Neural cell (in vitro differentiated cells): ENCODE results near the gene CRTC3. TPM values are rescaled to one million over a fixed set of nuclear protein-coding genes. Genes with fewer than 3 reads are reported as not detected.

Source experiments
- H2AFZ ChIP-seq: fragments of 200-600, 300-800 bp; sonication (generic), shearing (Covaris generic); 2 replicates; pipeline ENCODE4 v1.6.0; 2014; ENCODE audit warnings: low read depth, mild to moderate bottlenecking, antibody characterized with exemption, low read length, moderate library complexity
- H3F3A ChIP-seq: fragments of 200-600 bp; shearing (Covaris generic); 2 replicates; pipeline ENCODE4 v1.6.1; 2016; ENCODE audit warnings: mild to moderate bottlenecking, moderate library complexity, mixed read lengths, antibody characterized with exemption, low read length; ENCODE audit not compliant: insufficient read depth, poor library complexity, severe bottlenecking
- H3K27ac ChIP-seq: fragments of 200-600, 300-800 bp; sonication (generic), shearing (Covaris generic); 2 replicates; pipeline ENCODE4 v1.5.1; 2014; ENCODE audit warnings: mild to moderate bottlenecking, low read length, moderate library complexity
- H3K27me3 ChIP-seq: fragments of 300-800, 200-600 bp; sonication (generic), shearing (Covaris generic); 2 replicates; pipeline ENCODE4 v1.6.0; 2014; ENCODE audit warnings: mild to moderate bottlenecking, low read depth, low read length, moderate library complexity; ENCODE audit not compliant: insufficient read depth
- H3K36me3 ChIP-seq: fragments of 300-800, 200-600 bp; sonication (generic), shearing (Covaris generic); 2 replicates; pipeline ENCODE4 v1.5.1; 2014; ENCODE audit warnings: mild to moderate bottlenecking, antibody characterized with exemption, low read length, moderate library complexity; ENCODE audit not compliant: insufficient read depth
- H3K4me2 ChIP-seq: fragments of 300-800, 200-600 bp; sonication (generic), shearing (Covaris generic); 2 replicates; pipeline ENCODE4 v1.6.0; 2014; ENCODE audit warnings: mild to moderate bottlenecking, low read length
- H3K4me3 ChIP-seq: fragments of 300-800, 200-600 bp; sonication (generic), shearing (Covaris generic); 2 replicates; pipeline ENCODE4 v1.5.1; 2014; ENCODE audit warnings: mild to moderate bottlenecking, low read length, moderate library complexity
- H3K79me2 ChIP-seq: fragments of 200-600 bp; shearing (Covaris generic); replicated peaks from 2 replicates; pipeline ENCODE4 v1.6.0; 2014; ENCODE audit warnings: mild to moderate bottlenecking, low read length, moderate library complexity; ENCODE audit not compliant: insufficient read depth
- H3K9ac ChIP-seq: fragments of 300-800, 200-600 bp; sonication (generic), shearing (Covaris generic); 2 replicates; pipeline ENCODE4 v1.6.1; 2016; ENCODE audit warnings: mild to moderate bottlenecking, low read length, mixed read lengths
- H3K9me2 ChIP-seq: fragments of 200-600 bp; shearing (Covaris generic); 2 replicates; pipeline ENCODE4 v1.6.1; 2016; ENCODE audit warnings: mild to moderate bottlenecking, low read length, mixed read lengths; ENCODE audit not compliant: insufficient read depth
- H3K9me3 ChIP-seq: fragments of 200-600, 300-800 bp; sonication (generic), shearing (Covaris generic); 2 replicates; pipeline ENCODE4 v1.6.1; 2016; ENCODE audit warnings: mild to moderate bottlenecking, mixed run types, low read length, moderate library complexity, mixed read lengths
- H4K20me1 ChIP-seq: fragments of 200-600 bp; shearing (Covaris generic); 2 replicates; pipeline ENCODE4 v1.6.1; 2016; ENCODE audit warnings: mild to moderate bottlenecking, mixed run types; ENCODE audit not compliant: insufficient read depth
- EP300 ChIP-seq: fragments of 450-650 bp; conservative IDR thresholded peaks from 2 replicates; pipeline ENCODE4 v1.6.1; 2014; ENCODE audit warnings: antibody characterized with exemption, mild to moderate bottlenecking, moderate library complexity; ENCODE audit not compliant: poor library complexity, severe bottlenecking
- EZH2 ChIP-seq: fragments of 200-600, 300-800 bp; shearing (Covaris generic), sonication (generic); IDR thresholded peaks from 2 replicates; pipeline ENCODE4 v1.6.1; 2014; ENCODE audit warnings: antibody characterized with exemption, low read length, borderline replicate concordance, mild to moderate bottlenecking; ENCODE audit not compliant: insufficient read depth, poor library complexity, severe bottlenecking
- MXI1 ChIP-seq: fragments of 450-650 bp; conservative IDR thresholded peaks from 2 replicates; pipeline ENCODE4 v1.6.1; 2014; ENCODE audit warnings: antibody characterized with exemption, mild to moderate bottlenecking; ENCODE audit not compliant: poor library complexity, severe bottlenecking
- POLR2AphosphoS5 ChIP-seq: IDR thresholded peaks from 2 replicates; pipeline ENCODE4 v1.6.1; 2012
- RAD21 ChIP-seq: fragments of 450-650 bp; conservative IDR thresholded peaks from 2 replicates; pipeline ENCODE4 v1.6.1; 2014; ENCODE audit warnings: antibody characterized with exemption, mild to moderate bottlenecking, moderate library complexity
- SMC3 ChIP-seq: fragments of 450-650 bp; conservative IDR thresholded peaks from 2 replicates; pipeline ENCODE4 v1.6.1; 2014; ENCODE audit warnings: antibody characterized with exemption, mild to moderate bottlenecking, moderate library complexity; ENCODE audit not compliant: poor library complexity
- TAF1 ChIP-seq: IDR thresholded peaks from 2 replicates; pipeline ENCODE4 v1.6.1; 2012; ENCODE audit warnings: low read depth
- polyA plus RNA-seq: library from polyadenylated mRNA; depleted of rRNA; stranded (reverse); fragments of >200 nt; gene quantifications from 2 replicates; pipeline ENCODE4 v1.2.3, GENCODE V29; 2014
- TF ChIP-seq, protein P1 (sequence below): IDR thresholded peaks from 2 replicates; pipeline ENCODE4 v1.6.1; 2012; ENCODE audit warnings: borderline replicate concordance
- TF ChIP-seq, protein P2 (sequence below): fragments of 450-650 bp; IDR thresholded peaks from 2 replicates; pipeline ENCODE4 v1.5.1; 2014; ENCODE audit warnings: antibody characterized with exemption, mild to moderate bottlenecking, moderate library complexity; ENCODE audit not compliant: poor library complexity, severe bottlenecking

The CRTC3 gene
- polyA plus RNA-seq, 1 donor from 2014 or later, result 5.5 TPM

DNA sequence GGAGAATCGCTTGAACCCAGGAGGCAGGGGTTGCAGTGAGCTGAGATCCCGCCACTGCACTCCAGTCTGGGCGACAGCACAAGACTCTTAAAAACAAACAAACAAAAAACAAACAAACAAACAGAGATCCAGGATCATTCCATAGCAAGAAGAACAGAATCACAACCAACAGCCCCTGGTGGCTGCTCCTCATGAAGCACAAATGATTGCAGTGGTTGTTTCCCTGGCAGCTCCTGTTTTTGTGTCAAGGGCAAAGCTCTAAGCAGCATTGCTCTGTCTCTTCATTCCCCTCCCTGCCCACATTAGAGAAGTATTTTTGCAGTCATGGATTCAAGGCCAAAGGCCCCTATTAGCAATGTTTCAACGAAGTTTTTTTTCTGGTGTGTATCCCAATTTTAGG, 161.6 kb downstream of the CRTC3 start:
- H3K4me2 ChIP-seq, result no peak overlapping the region
- no peaks in the 10 kb centered on the region for H4K20me1 ChIP-seq
- no peaks in the 10 kb centered on the region for H3F3A ChIP-seq
- no peaks in the 10 kb centered on the region for H3K9me2 ChIP-seq
- H3K79me2 ChIP-seq, result no peaks in the 10 kb centered on the region
- no peak overlapping the region for H2AFZ ChIP-seq
- no peak overlapping the region for H3K9ac ChIP-seq
- no peak for TF ChIP-seq SMC3
- TF ChIP-seq, protein P1, sequence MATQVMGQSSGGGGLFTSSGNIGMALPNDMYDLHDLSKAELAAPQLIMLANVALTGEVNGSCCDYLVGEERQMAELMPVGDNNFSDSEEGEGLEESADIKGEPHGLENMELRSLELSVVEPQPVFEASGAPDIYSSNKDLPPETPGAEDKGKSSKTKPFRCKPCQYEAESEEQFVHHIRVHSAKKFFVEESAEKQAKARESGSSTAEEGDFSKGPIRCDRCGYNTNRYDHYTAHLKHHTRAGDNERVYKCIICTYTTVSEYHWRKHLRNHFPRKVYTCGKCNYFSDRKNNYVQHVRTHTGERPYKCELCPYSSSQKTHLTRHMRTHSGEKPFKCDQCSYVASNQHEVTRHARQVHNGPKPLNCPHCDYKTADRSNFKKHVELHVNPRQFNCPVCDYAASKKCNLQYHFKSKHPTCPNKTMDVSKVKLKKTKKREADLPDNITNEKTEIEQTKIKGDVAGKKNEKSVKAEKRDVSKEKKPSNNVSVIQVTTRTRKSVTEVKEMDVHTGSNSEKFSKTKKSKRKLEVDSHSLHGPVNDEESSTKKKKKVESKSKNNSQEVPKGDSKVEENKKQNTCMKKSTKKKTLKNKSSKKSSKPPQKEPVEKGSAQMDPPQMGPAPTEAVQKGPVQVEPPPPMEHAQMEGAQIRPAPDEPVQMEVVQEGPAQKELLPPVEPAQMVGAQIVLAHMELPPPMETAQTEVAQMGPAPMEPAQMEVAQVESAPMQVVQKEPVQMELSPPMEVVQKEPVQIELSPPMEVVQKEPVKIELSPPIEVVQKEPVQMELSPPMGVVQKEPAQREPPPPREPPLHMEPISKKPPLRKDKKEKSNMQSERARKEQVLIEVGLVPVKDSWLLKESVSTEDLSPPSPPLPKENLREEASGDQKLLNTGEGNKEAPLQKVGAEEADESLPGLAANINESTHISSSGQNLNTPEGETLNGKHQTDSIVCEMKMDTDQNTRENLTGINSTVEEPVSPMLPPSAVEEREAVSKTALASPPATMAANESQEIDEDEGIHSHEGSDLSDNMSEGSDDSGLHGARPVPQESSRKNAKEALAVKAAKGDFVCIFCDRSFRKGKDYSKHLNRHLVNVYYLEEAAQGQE, result no peak
- TF ChIP-seq RAD21, result no peak
- TF ChIP-seq POLR2AphosphoS5, result no peak
- TF ChIP-seq TAF1, result no peak
- H3K27ac ChIP-seq, result no peak overlapping the region
- no peaks in the 10 kb centered on the region for H3K27me3 ChIP-seq
- no peaks in the 10 kb centered on the region for H3K36me3 ChIP-seq
- H3K4me3 ChIP-seq, result no peak overlapping the region
- peaks cover 4% of the 10 kb centered on the region for H3K9me3 ChIP-seq

DNA sequence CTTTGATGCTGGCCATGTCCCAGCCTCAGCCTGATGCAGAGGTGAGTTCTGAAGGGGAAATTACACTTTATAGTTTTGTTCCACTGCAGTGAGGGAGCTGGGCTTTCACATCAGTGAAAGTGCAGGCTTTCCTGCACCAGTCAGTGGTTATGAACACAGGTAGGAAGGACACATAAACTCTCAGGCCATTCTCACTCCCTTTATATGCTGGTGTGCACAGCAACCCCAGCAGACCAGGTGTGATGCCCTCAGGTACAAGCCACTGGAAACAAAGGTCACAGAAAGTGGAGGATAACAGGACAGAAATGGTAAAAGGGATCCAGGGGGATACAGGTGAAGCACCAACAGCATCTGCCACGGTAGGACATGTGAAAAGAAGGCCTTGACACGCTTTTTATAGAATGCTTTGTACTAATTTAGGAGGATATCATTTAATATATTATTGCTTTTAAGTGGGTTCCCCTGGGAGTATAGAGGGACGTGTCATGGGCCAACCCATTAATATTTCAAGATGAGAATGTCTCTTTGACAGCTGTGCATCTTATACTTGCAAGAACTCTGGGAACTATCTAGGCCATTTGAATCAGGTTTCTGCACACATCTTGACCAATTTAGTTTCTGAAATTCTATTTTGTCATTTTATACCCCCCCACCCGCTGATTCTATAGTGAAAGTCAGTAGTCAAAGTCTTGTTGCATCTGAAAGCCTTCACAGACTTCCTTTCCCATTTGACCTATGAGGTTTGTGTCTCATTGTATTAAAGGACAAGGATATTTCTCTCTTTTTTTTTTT, 162.5 kb downstream of the CRTC3 start:
- Histone ChIP-seq H3K27ac (no peak overlapping the region), H3K4me2 (no peak overlapping the region), H3K9me3 (peaks cover 4% of the 10 kb centered on the region), H3K9me2 (no peaks in the 10 kb centered on the region), H3K9ac (no peak overlapping the region), H3K79me2 (no peaks in the 10 kb centered on the region), H3K36me3 (no peaks in the 10 kb centered on the region), H3F3A (no peaks in the 10 kb centered on the region), H3K4me3 (no peak overlapping the region), H2AFZ (no peak overlapping the region), H3K27me3 (no peaks in the 10 kb centered on the region), H4K20me1 (no peaks in the 10 kb centered on the region)
- TF ChIP-seq EP300 (no peak), POLR2AphosphoS5 (no peak), TAF1 (no peak), MXI1 (no peak), SMC3 (no peak), RAD21 (no peak), EZH2 (no peak)
- TF ChIP-seq, protein P2, sequence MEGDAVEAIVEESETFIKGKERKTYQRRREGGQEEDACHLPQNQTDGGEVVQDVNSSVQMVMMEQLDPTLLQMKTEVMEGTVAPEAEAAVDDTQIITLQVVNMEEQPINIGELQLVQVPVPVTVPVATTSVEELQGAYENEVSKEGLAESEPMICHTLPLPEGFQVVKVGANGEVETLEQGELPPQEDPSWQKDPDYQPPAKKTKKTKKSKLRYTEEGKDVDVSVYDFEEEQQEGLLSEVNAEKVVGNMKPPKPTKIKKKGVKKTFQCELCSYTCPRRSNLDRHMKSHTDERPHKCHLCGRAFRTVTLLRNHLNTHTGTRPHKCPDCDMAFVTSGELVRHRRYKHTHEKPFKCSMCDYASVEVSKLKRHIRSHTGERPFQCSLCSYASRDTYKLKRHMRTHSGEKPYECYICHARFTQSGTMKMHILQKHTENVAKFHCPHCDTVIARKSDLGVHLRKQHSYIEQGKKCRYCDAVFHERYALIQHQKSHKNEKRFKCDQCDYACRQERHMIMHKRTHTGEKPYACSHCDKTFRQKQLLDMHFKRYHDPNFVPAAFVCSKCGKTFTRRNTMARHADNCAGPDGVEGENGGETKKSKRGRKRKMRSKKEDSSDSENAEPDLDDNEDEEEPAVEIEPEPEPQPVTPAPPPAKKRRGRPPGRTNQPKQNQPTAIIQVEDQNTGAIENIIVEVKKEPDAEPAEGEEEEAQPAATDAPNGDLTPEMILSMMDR, result no peak
- TF ChIP-seq, protein P1, result no peak
